ENCODE measurements around the gene TRPV6. TPM values are rescaled to one million over a fixed set of nuclear protein-coding genes. Genes with fewer than 3 reads are reported as not detected.

TRPV6 gene
- total and polyA plus RNA-seq, 2 experiments from 2014 or later = 0.08 to 0.80 TPM

DNA sequence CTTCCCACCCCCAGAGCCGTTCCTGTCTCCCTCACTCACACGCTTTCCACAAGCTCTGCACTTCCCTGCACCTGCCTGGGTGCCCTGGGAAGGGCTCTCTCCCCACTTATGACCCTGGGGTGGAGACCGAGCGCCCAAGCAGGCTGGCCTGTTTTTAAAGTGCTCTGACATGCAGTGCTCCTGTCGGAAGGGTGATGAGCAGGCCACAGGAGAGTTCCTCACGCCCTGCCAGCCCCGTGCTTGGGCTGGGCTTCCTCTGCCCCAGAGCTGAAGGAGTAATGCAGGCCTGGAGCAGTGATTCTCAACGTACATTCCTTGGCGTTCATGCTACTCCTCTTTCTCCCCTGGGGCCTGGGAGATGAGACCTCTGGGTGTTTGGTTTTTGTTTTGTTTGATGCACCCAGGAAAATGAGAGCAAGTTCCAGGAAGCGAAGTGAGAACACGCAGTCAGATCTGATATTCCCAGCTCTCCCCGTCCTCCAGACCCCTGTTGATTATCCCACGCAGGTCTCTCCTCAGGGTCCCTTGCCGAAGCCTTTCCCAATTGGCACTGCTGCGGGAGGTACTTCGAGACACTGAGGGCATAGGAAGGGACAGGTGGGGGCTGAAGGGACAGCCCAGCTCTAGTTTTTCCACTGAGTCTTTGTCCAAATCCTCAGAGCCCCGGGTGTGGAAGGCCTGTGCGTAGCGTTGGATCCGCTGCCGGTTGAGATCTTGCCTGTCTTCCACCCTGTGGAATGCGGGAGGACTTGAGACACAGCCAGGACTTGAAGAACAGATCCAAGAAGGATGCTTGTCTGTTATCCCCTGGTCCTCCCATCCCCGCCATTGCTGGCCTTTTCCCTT is 14.1 kb downstream of the TRPV6 start:
- H3K36me3 Mint-ChIP-seq (ENCODE audit: low read depth) = peaks cover 20% of the 10 kb centered on the region; the same call in 2 of the 3 replicates
- Histone ChIP-seq H3F3A (replicated peaks; ENCODE audit: low read depth) (no peaks in the 10 kb centered on the region), H3K9me2 (ENCODE audit: insufficient read depth) (no peaks in the 10 kb centered on the region), H4K20me1 (replicated peaks; ENCODE audit: insufficient read depth) (no peaks in the 10 kb centered on the region), H3K27ac (ENCODE audit: low read depth) (no peak overlapping the region), H3K4me2 (no peak overlapping the region), H3K4me3 (no peak overlapping the region), H2AFZ (no peak overlapping the region), H3K79me2 (replicated peaks; ENCODE audit: insufficient read depth) (no peaks in the 10 kb centered on the region), H3K4me1 (ENCODE audit: insufficient read depth) (no peaks in the 10 kb centered on the region), H3K36me3 (ENCODE audit: insufficient read depth) (no peaks in the 10 kb centered on the region), H3K27me3 (ENCODE audit: insufficient read depth) (no peaks in the 10 kb centered on the region)
- peaks cover 5% of the 10 kb centered on the region; the same call in 1 of the 3 replicates for H3K9me3 Mint-ChIP-seq
- H3K27me3 Mint-ChIP-seq (ENCODE audit: insufficient read depth, low read depth, poor library complexity) = peaks cover 11% of the 10 kb centered on the region
- no peak overlapping the region for H3K27ac Mint-ChIP-seq
- TF ChIP-seq STAT1 (IDR thresholded peaks at IDR 0.05; ENCODE audit: unreplicated experiment) (no peak), ZNF331 (CRISPR knock-in tag; IDR thresholded peaks at IDR 0.05; ENCODE audit: low read depth) (no peak), CTCF (conservative IDR thresholded peaks at IDR 0.05; ENCODE audit: low read depth in 2 of 2) (no peak)
- TF ChIP-seq, protein P1, sequence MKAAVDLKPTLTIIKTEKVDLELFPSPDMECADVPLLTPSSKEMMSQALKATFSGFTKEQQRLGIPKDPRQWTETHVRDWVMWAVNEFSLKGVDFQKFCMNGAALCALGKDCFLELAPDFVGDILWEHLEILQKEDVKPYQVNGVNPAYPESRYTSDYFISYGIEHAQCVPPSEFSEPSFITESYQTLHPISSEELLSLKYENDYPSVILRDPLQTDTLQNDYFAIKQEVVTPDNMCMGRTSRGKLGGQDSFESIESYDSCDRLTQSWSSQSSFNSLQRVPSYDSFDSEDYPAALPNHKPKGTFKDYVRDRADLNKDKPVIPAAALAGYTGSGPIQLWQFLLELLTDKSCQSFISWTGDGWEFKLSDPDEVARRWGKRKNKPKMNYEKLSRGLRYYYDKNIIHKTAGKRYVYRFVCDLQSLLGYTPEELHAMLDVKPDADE (IDR thresholded peaks at IDR 0.05) = no peak
- H3K4me3 Mint-ChIP-seq = no peak overlapping the region
- DNase-seq (ENCODE audit: low spot score) (no peak), ATAC-seq (no peak)
- H3K4me1 Mint-ChIP-seq = peaks cover under 1% of the 10 kb centered on the region; the same call in 2 of the 3 replicates

DNA sequence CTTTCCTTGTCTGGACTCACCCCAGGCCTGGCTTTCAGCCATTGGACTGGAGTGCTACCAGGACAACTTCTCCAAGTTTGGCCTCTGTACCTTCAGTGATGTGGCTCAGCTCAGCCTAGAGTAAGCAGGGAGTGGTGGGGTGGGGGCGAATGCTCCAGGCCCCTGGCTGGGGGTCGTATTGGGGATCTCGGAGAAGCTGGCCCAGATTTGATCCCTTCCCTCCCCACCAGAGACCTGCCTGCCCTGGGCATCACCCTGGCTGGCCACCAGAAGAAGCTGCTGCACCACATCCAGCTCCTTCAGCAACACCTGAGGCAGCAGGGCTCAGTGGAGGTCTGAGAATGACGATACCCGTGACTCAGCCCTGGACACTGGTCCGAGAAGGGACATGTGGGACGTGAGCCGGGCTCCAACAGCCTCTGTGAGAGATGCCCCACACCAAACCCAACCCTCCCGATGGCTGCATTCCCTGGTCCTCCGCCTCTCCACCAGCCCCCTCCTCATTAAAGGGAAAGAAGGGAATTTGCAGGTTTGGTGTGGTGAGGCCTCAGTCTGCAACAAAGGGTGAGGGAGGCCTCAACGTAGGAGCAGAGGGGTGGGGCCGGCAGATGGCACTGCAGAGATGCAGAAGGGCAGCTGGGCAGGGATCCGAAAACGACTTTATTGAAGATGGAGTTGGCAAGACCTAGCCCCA is 14.8 kb downstream of the TRPV6 start:
- no peaks in the 10 kb centered on the region for H3K36me3 ChIP-seq (ENCODE audit: insufficient read depth)
- H3K27me3 ChIP-seq (ENCODE audit: insufficient read depth) = no peaks in the 10 kb centered on the region
- peaks cover 5% of the 10 kb centered on the region; the same call in 1 of the 3 replicates for H3K9me3 Mint-ChIP-seq
- no peak overlapping the region for H3K4me3 Mint-ChIP-seq
- no peak overlapping the region for H3K4me3 ChIP-seq
- H3K79me2 ChIP-seq (replicated peaks; ENCODE audit: insufficient read depth) = no peaks in the 10 kb centered on the region
- TF ChIP-seq REST (IDR thresholded peaks at IDR 0.05; ENCODE audit: unreplicated experiment) = no peak
- TF ChIP-seq CTCF (conservative IDR thresholded peaks at IDR 0.05; ENCODE audit: low read depth in 2 of 2) = 0 out of 4 replicates have a peak, but pooled peaks of 1 of the 2 experiments have one; percentile 1
- H3K27ac ChIP-seq (ENCODE audit: low read depth) = no peak overlapping the region
- H3K27me3 Mint-ChIP-seq (ENCODE audit: insufficient read depth, low read depth, poor library complexity) = peaks cover 14% of the 10 kb centered on the region
- no peaks in the 10 kb centered on the region for H3K9me2 ChIP-seq (ENCODE audit: insufficient read depth)
- H3K4me1 ChIP-seq (ENCODE audit: insufficient read depth) = peaks cover 4% of the 10 kb centered on the region; the same call in 1 of the 2 replicates
- no peak overlapping the region for H2AFZ ChIP-seq
- no peaks in the 10 kb centered on the region for H4K20me1 ChIP-seq (replicated peaks; ENCODE audit: insufficient read depth)
- H3K36me3 Mint-ChIP-seq (ENCODE audit: low read depth) = peaks cover 20% of the 10 kb centered on the region; the same call in 2 of the 3 replicates
- no peak for ATAC-seq
- H3F3A ChIP-seq (replicated peaks; ENCODE audit: low read depth) = no peaks in the 10 kb centered on the region
- H3K4me2 ChIP-seq = no peak overlapping the region
- no peak for DNase-seq (ENCODE audit: low spot score)
- H3K4me1 Mint-ChIP-seq = peaks cover 7% of the 10 kb centered on the region; the same call in 2 of the 3 replicates
- no peak overlapping the region for H3K27ac Mint-ChIP-seq

Measured in GM23338 (cell line).